HG03439 (cell line): ENCODE measurements around the gene PCSK6.

ENCODE experiments used
- ATAC-seq: cut with Tn5 transposase; IDR thresholded peaks from one replicate; pipeline ENCODE4 v1.9.1; 2021; ENCODE audit warnings: mild to moderate bottlenecking, moderate library complexity; ENCODE audit not compliant: unreplicated experiment

PCSK6 gene

DNA sequence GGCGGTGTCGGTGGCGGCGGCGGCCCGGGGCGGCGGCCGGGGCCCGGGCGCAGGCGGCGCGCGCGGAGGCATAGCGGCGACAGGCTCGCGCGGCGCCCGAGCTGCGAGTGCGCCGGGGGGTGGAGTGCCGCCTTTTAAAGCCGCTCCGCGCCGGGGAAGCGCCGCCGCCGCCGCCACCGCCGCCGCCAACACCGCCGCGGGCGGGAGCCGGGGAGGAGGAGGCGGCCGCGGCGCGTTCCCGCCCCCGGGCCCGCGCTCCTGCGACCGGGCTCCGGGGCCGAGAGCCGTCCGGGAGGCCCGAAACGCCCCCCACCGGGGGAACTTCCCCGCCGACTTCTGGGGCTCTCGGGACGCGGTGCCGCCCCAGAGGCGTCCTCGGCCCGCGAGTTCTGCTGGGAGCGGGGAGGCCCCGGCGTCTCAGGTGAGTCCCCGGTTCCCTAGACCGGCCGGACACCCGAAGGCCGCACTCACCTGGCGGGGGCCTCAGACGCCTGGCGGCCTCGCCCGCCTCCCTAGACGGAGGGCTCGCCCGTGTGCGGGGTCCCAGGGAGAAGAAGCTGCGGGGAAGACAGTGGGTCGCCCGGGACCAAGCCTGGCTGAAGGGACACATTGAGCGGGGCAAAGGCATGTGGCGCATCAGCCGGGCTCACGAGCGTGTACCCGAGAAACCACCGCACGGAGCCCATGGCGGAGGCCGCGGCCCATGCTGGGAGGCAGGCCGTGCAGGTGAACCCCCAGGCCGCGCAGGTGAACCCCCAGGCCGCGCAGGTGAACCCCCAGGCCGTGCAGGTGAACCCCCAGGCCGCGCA lies at the start of gene PCSK6:
TSS of gene PCSK6 (minus strand) at position 109 of the 809 bp plus-strand sequence. CDS start at position 72, 37 bp downstream.
- no peak for ATAC-seq

GRCh38 chr15:101538996-101539395 lies 49.5 kb upstream of the PCSK6 start:
- no peak for ATAC-seq

- no peak for ATAC-seq
Measured at GRCh38 chr15:101538177-101538576, 48.7 kb upstream of the PCSK6 start.

- ATAC-seq = no peak
Measured at GRCh38 chr15:101537483-101538080, 48.1 kb upstream of the PCSK6 start.

GRCh38 chr15:101536875-101537405 lies 47.4 kb upstream of the PCSK6 start:
- no peak for ATAC-seq

- ATAC-seq = no peak
Measured at GRCh38 chr15:101536166-101536874, 46.8 kb upstream of the PCSK6 start.

- no peak for ATAC-seq
Measured at GRCh38 chr15:101535170-101535902, 45.8 kb upstream of the PCSK6 start.

GRCh38 chr15:101534376-101534970 lies 45.0 kb upstream of the PCSK6 start:
- ATAC-seq = no peak

DNA sequence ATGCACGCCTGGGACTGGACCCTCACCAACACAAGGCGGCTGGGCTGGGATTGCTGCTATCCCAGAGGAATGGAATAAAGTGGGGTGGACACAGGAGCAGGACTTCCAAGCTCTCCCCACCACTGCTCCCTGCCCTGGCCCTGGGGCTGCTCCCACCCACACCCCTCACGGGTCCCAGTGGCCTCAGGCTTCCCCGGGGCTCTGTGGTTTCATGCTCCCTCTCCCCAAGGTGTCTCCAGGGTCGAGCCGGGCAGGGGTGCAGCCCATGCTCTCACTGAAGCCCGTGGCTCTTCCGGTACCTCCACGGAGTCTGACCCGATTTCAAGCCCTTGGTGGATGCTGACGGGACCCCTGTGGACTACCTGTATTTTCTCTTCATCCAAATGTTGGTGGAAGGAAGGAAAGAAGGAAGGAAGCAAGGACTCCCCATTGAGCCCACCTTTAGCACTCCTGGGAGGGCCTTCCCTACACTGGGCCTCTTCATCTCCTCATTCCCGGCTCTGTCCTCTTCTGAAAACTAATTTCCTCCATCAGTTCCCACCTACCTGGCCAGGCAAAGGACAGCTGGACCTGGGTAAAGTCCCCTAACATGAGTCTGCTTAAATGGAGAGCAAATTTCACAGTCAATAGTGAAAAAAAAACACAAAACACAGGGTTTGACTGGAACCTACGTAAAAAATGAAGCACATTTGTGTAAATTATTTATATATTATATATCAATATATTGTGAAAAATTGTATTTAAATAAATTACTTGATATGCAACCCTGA lies 44.0 kb upstream of the PCSK6 start:
- no peak for ATAC-seq

DNA sequence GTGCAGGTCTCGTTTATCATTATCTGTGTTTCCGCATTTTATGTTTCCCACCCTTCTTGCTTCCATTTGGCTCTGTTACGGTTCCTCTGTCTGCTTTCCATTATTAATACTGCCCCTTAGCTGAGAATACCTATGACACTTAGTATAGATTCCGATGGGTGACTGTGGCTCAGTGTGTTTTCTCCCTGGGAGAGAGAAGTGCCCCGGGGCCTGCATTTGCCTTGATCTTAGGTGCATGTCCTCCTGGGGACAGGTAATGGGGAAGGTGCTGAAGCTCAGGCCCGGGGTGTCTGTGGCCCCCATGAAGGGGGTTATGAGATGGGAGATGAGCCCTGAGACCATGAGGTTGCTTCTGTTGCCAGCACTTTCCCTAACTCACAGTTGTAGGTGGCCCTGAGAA lies 43.4 kb upstream of the PCSK6 start:
- no peak for ATAC-seq

GRCh38 chr15:101531170-101531569 lies 41.7 kb upstream of the PCSK6 start:
- ATAC-seq = no peak

- no peak for ATAC-seq
Measured at GRCh38 chr15:101530224-101530958, 40.9 kb upstream of the PCSK6 start.

DNA sequence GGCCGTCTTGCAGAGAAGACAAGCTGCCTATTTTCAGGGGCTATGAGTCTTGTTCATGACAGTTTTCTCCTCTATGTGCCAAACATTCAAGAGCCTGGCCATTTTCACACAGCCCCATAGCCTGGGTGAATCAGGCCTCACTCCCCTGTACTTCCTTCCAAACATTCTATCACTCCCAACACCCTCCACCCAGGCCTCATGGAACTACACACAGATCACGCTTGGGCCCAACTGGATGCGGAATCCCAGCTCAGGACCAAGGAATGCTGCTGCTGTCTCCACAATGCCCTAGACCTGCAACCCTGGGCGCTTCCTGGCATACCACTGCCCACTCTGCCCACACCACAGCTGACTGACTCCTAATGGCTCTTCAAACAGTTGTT lies 39.4 kb upstream of the PCSK6 start:
- no peak for ATAC-seq

DNA sequence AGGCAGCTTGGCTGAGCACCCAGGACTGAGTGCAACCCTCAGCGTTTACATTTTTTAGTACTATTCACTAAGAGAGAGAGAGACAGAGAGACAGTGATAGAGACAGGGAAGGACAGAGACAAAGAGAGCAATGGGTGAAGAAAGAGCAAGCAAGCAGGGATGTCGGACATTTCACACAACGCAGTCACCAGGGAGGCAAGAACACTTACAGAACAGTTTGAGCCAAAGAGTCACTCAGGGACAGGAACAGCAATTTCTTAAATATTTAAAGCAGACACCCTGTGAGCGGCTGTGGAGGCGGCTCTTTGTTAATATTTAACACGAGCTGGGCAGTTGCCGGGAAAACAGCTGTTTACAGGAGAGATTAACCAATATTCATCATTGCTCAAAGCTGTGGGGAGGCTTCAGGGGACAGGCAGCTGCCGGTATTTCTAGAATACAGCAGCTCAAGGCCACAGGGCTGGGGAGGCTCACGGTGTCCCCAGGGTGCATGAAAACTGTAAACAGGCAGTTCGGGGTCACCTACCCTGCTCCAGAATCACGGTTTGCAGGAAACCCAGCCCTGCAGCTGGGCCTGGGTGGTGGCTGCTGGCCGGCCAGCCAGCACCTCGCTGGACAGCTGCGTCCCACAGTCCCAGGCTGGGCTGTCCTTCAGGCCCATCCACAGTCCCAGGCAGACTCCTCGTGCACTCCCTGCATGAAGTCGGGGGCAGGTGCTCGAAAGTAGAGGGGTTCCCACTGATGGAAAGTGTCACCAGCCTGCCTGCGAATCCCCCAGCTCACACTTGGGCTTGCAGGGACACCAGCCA lies 38.8 kb upstream of the PCSK6 start:
- ATAC-seq = no peak

- no peak for ATAC-seq
Measured at GRCh38 chr15:101526890-101527289, 37.4 kb upstream of the PCSK6 start.

DNA sequence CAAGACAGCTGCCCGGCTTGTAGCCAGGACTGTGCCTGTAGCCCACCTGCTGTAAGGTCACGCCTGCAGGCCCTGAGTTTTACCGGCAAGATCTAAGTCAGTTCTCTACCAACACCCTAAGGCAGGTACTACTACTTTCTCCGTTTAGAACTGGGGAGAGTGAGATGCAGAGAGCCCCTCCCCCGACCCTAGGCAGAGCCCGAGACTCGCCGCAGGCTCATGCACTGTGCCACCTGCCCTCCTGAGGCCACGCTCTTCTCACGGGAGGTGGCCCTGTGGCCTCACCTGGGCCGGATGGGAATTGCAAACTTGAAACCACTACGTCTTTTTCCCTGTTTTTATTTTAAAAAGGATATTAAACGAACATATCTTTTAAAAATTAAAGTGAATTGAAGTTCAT lies 36.9 kb upstream of the PCSK6 start:
- no peak for ATAC-seq

DNA sequence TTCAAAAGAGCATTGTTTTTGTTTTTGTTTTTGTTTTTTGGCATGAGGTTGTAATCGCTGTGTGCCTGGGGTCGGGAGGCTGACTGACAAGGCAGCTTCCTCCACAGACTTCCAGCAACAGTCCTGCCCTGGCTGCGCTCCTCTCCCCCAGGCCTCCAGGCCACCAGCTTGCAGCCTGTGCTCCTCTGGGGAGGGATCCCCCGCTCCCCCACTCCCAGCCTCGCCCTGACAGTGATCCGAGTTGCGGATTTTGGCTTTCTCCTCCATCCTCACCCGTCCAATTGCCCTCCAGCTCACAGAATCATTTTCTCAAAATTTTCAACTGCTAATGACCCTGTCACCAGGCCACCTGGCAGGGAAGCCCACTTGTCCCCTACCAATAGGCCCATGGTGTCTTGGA lies 36.5 kb upstream of the PCSK6 start:
- no peak for ATAC-seq

GRCh38 chr15:101525087-101525669 lies 35.7 kb upstream of the PCSK6 start:
- no peak for ATAC-seq
